B cell (primary cell): ENCODE data around the gene RFT1. TPM values are rescaled to one million over a fixed set of nuclear protein-coding genes. Genes with fewer than 3 reads are reported as not detected.

ENCODE experiments used
- ATAC-seq: fragments of 200-7000 bp; cut with Tn5 transposase; one replicate; pipeline ENCODE4 v1.10.0; 2021; ENCODE audit warnings: low read depth, mild to moderate bottlenecking, moderate number of reproducible peaks, moderate library complexity
- CTCF ChIA-PET: fragments of 350-600 bp; sonication (Branson Sonifier 250); formaldehyde crosslinking; loops from one replicate; lab custom pipeline; 2021; ENCODE audit warnings: antibody characterized with exemption, inconsistent platforms; lab: Charles Lee
- POLR2A ChIA-PET: fragments of 350-600 bp; sonication (Branson Sonifier 250); formaldehyde crosslinking; loops from one replicate; lab custom pipeline; 2021; ENCODE audit warnings: antibody characterized with exemption; lab: Charles Lee
- DNase-seq: peaks from one replicate; pipeline ENCODE4 v3.0.0; 2013
- H2AFZ ChIP-seq: 2 replicates; pipeline ENCODE4 v1.6.1; 2012; ENCODE audit warnings: mild to moderate bottlenecking, low read depth, low read length; ENCODE audit not compliant: insufficient read depth, poor library complexity, severe bottlenecking
- H3K27ac ChIP-seq, 2 donors: 1 replicate in 1 of 2; 2 replicates in 1 of 2; pipeline ENCODE4 v1.5.1; 2012 to 2013; ENCODE audit warnings: low read length in 2 of 2, mild to moderate bottlenecking in 2 of 2, moderate library complexity in 1 of 2
- H3K27me3 ChIP-seq, 4 experiments: fragments of 200-600 bp in 1 of 4; sonication (generic) in 1 of 4; replicated peaks in 1 of 4; 1 replicate in 2 of 4; 2 replicates in 2 of 4; pipeline versions ENCODE4 v1.6.1 to v1.7.0; 2013 to 2016; ENCODE audit warnings: low read length in 3 of 4, mild to moderate bottlenecking in 2 of 4, mixed read lengths in 1 of 4, moderate library complexity in 1 of 4; ENCODE audit not compliant: insufficient read depth in 4 of 4, control insufficient read depth in 3 of 4; ENCODE audit errors: control extremely low read depth in 1 of 4
- H3K36me3 ChIP-seq, 2 experiments: replicated peaks in 1 of 2; 1 replicate in 1 of 2; 2 replicates in 1 of 2; pipeline versions ENCODE4 v1.6.1 to v1.7.1; 2013; ENCODE audit warnings: low read length in 1 of 2; ENCODE audit not compliant: insufficient read depth in 2 of 2, control insufficient read depth in 1 of 2; ENCODE audit errors: control extremely low read depth in 1 of 2, extremely low read depth in 1 of 2
- H3K4me1 ChIP-seq, 2 donors: fragments of 200-600 bp in 1 of 2; sonication (generic) in 1 of 2; 1 replicate in 1 of 2; 2 replicates in 1 of 2; pipeline versions ENCODE4 v1.5.1 to v1.6.1; 2013 to 2017; ENCODE audit warnings: low read length in 2 of 2; ENCODE audit not compliant: control insufficient read depth in 2 of 2, insufficient read depth in 2 of 2
- H3K4me2 ChIP-seq: replicated peaks from 2 replicates; pipeline ENCODE3; 2012; ENCODE audit warnings: mild to moderate bottlenecking, low read depth, low read length; ENCODE audit not compliant: poor library complexity, severe bottlenecking
- H3K4me3 ChIP-seq, 5 experiments: fragments of 200-600 bp in 1 of 5; sonication (generic) in 1 of 5; 1 replicate in 3 of 5; 2 replicates in 2 of 5; pipeline versions ENCODE4 v1.5.1 to v1.7.0; 2011 to 2016; ENCODE audit warnings: low read length in 4 of 5, mild to moderate bottlenecking in 4 of 5, low read depth in 2 of 5, control low read depth in 1 of 5, moderate library complexity in 1 of 5; ENCODE audit not compliant: insufficient read depth in 1 of 5; ENCODE audit errors: control extremely low read depth in 1 of 5, extremely low read depth in 1 of 5
- H3K79me2 ChIP-seq: fragments of 200-600 bp; sonication (generic); one replicate; pipeline ENCODE4 v1.6.0; 2016; ENCODE audit warnings: low read length; ENCODE audit not compliant: control insufficient read depth, insufficient read depth
- H3K9ac ChIP-seq: fragments of 200-600 bp; sonication (generic); 2 replicates; pipeline ENCODE4 v1.6.1; 2017; ENCODE audit warnings: mild to moderate bottlenecking, low read length, moderate library complexity
- H3K9me3 ChIP-seq, 3 donors: one replicate each; pipeline versions ENCODE4 v1.6.1 to v1.7.1; 2013; ENCODE audit warnings: low read length in 2 of 3; ENCODE audit not compliant: control insufficient read depth in 2 of 3, insufficient read depth in 1 of 3; ENCODE audit errors: control extremely low read depth in 1 of 3
- H4K20me1 ChIP-seq: 2 replicates; pipeline ENCODE4 v1.6.0; 2012; ENCODE audit warnings: mild to moderate bottlenecking, low read length; ENCODE audit not compliant: insufficient read depth, control insufficient read depth, poor library complexity, severe bottlenecking
- H3K27ac Mint-ChIP-seq: one replicate; pipeline ENCODE4 v1.8.0; 2021; ENCODE audit warnings: mixed read lengths
- H3K27me3 Mint-ChIP-seq: one replicate; pipeline ENCODE4 v1.8.0; 2021; ENCODE audit warnings: mixed read lengths
- H3K4me1 Mint-ChIP-seq: one replicate; pipeline ENCODE4 v1.8.0; 2021; ENCODE audit warnings: mixed read lengths
- H3K4me3 Mint-ChIP-seq: one replicate; pipeline ENCODE4 v1.8.0; 2021; ENCODE audit warnings: mixed read lengths
- H3K9me3 Mint-ChIP-seq: one replicate; pipeline ENCODE4 v1.8.0; 2022; ENCODE audit warnings: mixed read lengths; ENCODE audit not compliant: insufficient read depth
- EZH2 ChIP-seq: IDR thresholded peaks from 2 replicates; pipeline ENCODE4 v1.6.1; 2012; ENCODE audit warnings: borderline replicate concordance, low read depth, mild to moderate bottlenecking, moderate library complexity, low read length; ENCODE audit not compliant: insufficient read depth, poor library complexity, severe bottlenecking
- WGBS: methylation state at CpG from one replicate; pipeline ENCODE4 v1.1.5; 2013; ENCODE audit warnings: missing lambda C conversion rate; ENCODE audit not compliant: insufficient coverage; 5-methylcytosine and 5-hydroxymethylcytosine counted together
- intact Hi-C: fragments of 100-400 bp; cut with micrococcal nuclease; formaldehyde crosslinking; loops from one replicate; pipeline ENCODE4 v1.10.0; 2022
- polyA plus RNA-seq: library from polyadenylated mRNA; depleted of rRNA; stranded (reverse); fragments of >200 nt; gene quantifications from 2 replicates; pipeline ENCODE4 v1.2.3, GENCODE V29; 2012
- total RNA-seq, 2 donors: library from RNA; stranded (reverse); fragments of 120-200 nt in 1 of 2; gene quantifications; 1 replicate in 1 of 2; 2 replicates in 1 of 2; pipeline versions ENCODE4 v1.2.3 to v1.2.4, GENCODE V29; 2013 to 2022
- TF ChIP-seq, protein P1 (sequence below): fragments of 200-600 bp; IDR thresholded peaks from one replicate; pipeline ENCODE4 v1.8.0; 2022; ENCODE audit warnings: antibody characterized with exemption, mild to moderate bottlenecking

RFT1 gene
- total and polyA plus RNA-seq, 2 donors (not counting 1 experiment from before 2014, with no cell fraction given), result 12.1 to 28.9 TPM

GRCh38 chr3:53080612-53081205, 49.5 kb downstream of the RFT1 start:
- ATAC-seq (no peak), DNase-seq (no peak)
- no peaks in the 10 kb centered on the region for H3K4me1 ChIP-seq
- H3K9ac ChIP-seq, result no peak overlapping the region
- CTCF ChIA-PET, result no interaction called here
- H3K4me3 ChIP-seq, result no peak overlapping the region
- Mint-ChIP-seq H3K27ac (no peak overlapping the region), H3K4me1 (no peaks in the 10 kb centered on the region), H3K4me3 (no peak overlapping the region), H3K9me3 (no peaks in the 10 kb centered on the region), H3K27me3 (no peaks in the 10 kb centered on the region)
- H3K79me2 ChIP-seq, result no peaks in the 10 kb centered on the region
- no peak overlapping the region for H3K4me2 ChIP-seq
- intact Hi-C loops, result no loop called here
- H3K36me3 ChIP-seq, result no peaks in the 10 kb centered on the region
- H4K20me1 ChIP-seq, result no peaks in the 10 kb centered on the region
- TF ChIP-seq, protein P1, sequence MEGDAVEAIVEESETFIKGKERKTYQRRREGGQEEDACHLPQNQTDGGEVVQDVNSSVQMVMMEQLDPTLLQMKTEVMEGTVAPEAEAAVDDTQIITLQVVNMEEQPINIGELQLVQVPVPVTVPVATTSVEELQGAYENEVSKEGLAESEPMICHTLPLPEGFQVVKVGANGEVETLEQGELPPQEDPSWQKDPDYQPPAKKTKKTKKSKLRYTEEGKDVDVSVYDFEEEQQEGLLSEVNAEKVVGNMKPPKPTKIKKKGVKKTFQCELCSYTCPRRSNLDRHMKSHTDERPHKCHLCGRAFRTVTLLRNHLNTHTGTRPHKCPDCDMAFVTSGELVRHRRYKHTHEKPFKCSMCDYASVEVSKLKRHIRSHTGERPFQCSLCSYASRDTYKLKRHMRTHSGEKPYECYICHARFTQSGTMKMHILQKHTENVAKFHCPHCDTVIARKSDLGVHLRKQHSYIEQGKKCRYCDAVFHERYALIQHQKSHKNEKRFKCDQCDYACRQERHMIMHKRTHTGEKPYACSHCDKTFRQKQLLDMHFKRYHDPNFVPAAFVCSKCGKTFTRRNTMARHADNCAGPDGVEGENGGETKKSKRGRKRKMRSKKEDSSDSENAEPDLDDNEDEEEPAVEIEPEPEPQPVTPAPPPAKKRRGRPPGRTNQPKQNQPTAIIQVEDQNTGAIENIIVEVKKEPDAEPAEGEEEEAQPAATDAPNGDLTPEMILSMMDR, result no peak
- no peak for TF ChIP-seq EZH2
- no peaks in the 10 kb centered on the region for H3K9me3 ChIP-seq
- 82% methylated on average over 4 of the region's 7 CpGs for WGBS
- no peak overlapping the region for H3K27ac ChIP-seq
- POLR2A ChIA-PET, result no interaction called here
- H2AFZ ChIP-seq, result no peak overlapping the region
- H3K27me3 ChIP-seq, result no peaks in the 10 kb centered on the region

- ChIA-PET POLR2A (no interaction called here), CTCF (no interaction called here)
- Histone ChIP-seq H3K27ac (no peak overlapping the region), H3K27me3 (no peaks in the 10 kb centered on the region), H3K36me3 (no peaks in the 10 kb centered on the region), H3K79me2 (no peaks in the 10 kb centered on the region), H3K4me3 (no peak overlapping the region), H4K20me1 (no peaks in the 10 kb centered on the region), H2AFZ (no peak overlapping the region), H3K9me3 (no peaks in the 10 kb centered on the region), H3K4me2 (no peak overlapping the region), H3K4me1 (no peaks in the 10 kb centered on the region), H3K9ac (no peak overlapping the region)
- no peaks in the 10 kb centered on the region for H3K4me1 Mint-ChIP-seq
- TF ChIP-seq, protein P1, result no peak
- TF ChIP-seq EZH2, result no peak
- no peak for DNase-seq
- H3K4me3 Mint-ChIP-seq, result no peak overlapping the region
- no peaks in the 10 kb centered on the region for H3K9me3 Mint-ChIP-seq
- 100% methylated on average over 8 of the region's 12 CpGs for WGBS
- no peak for ATAC-seq
- no peak overlapping the region for H3K27ac Mint-ChIP-seq
- no peaks in the 10 kb centered on the region for H3K27me3 Mint-ChIP-seq
- intact Hi-C loops, result no loop called here
These were observed 50.3 kb downstream of the RFT1 start for GRCh38 chr3:53079791-53080555.
